Measurements from ENCODE around the gene PAX4.
"Not testable (repeated sequence)": the region's sequence is repeated elsewhere in the genome, so short reads cannot be mapped to it uniquely, and the experiment has no call there.

PAX4 gene

GRCh38 chr7:127584648-127585043, 33.3 kb downstream of the PAX4 start:
- no peak for DNase-seq

GRCh38 chr7:127582361-127582760, 35.6 kb downstream of the PAX4 start:
- DNase-seq, result no peak

- DNase-seq, result no peak
These were observed 36.2 kb downstream of the PAX4 start for GRCh38 chr7:127581716-127582115.

- no peak for DNase-seq
These were observed 37.3 kb downstream of the PAX4 start for GRCh38 chr7:127580612-127581011.

GRCh38 chr7:127578711-127579275, 39.1 kb downstream of the PAX4 start:
- no peak for DNase-seq

GRCh38 chr7:127578036-127578684, 39.8 kb downstream of the PAX4 start:
- no peak for DNase-seq

- no peak for DNase-seq
These were observed 46.0 kb downstream of the PAX4 start for GRCh38 chr7:127571741-127572505.

GRCh38 chr7:127568034-127568433, 49.9 kb downstream of the PAX4 start:
- DNase-seq, result not testable (repeated sequence)

GRCh38 chr7:127566242-127566641, 51.7 kb downstream of the PAX4 start:
- no peak for DNase-seq
